Mesothelial cell of epicardium (in vitro differentiated cells): ENCODE data around the gene ARF1. TPM values are rescaled to one million over a fixed set of nuclear protein-coding genes. Genes with fewer than 3 reads are reported as not detected.

ENCODE experiments used
- DNase-seq, 2 experiments: peaks; one replicate each; pipeline ENCODE4 v3.0.0; 2021; ENCODE audit warnings: low spot score in 2 of 2; ENCODE audit not compliant: unreplicated experiment in 2 of 2
- H3K27ac Mint-ChIP-seq: 2 replicates; pipeline ENCODE4 v1.8.0; 2021; ENCODE audit warnings: mixed read lengths
- H3K27me3 Mint-ChIP-seq: 2 replicates; pipeline ENCODE4 v1.8.0; 2021; ENCODE audit warnings: low read depth, mixed read lengths
- H3K36me3 Mint-ChIP-seq: 2 replicates; pipeline ENCODE4 v1.8.0; 2021; ENCODE audit warnings: mixed read lengths
- H3K4me1 Mint-ChIP-seq: 2 replicates; pipeline ENCODE4 v1.8.0; 2021; ENCODE audit warnings: mixed read lengths
- H3K4me3 Mint-ChIP-seq: 2 replicates; pipeline ENCODE4 v1.8.0; 2021; ENCODE audit warnings: mild to moderate bottlenecking, moderate library complexity, mixed read lengths
- H3K9me3 Mint-ChIP-seq: 2 replicates; pipeline ENCODE4 v1.8.0; 2021; ENCODE audit warnings: mixed read lengths
- CTCF ChIP-seq: fragments of 200-600 bp; sonication (generic); IDR thresholded peaks from one replicate; pipeline ENCODE4 v1.5.0; 2021; ENCODE audit warnings: antibody characterized with exemption; ENCODE audit not compliant: unreplicated experiment
- total RNA-seq: library from RNA; stranded (reverse); gene quantifications from 3 replicates; pipeline ENCODE4 v1.2.1, GENCODE V29; 2021

Gene ARF1
- total RNA-seq, 1 donor from 2014 or later = 262 TPM

- Mint-ChIP-seq H3K27me3 (peaks cover 73% of the 10 kb centered on the region), H3K9me3 (peaks cover 4% of the 10 kb centered on the region), H3K36me3 (no peaks in the 10 kb centered on the region), H3K27ac (no peak overlapping the region), H3K4me1 (peaks cover 9% of the 10 kb centered on the region), H3K4me3 (peak overlapping the region; percentile 70)
- no peak for TF ChIP-seq CTCF
- no peak for DNase-seq
Observed at GRCh38 chr1:228061411-228062084, 21.0 kb upstream of the ARF1 start.

GRCh38 chr1:228062085-228062791 lies 20.3 kb upstream of the ARF1 start:
- peaks cover 73% of the 10 kb centered on the region for H3K27me3 Mint-ChIP-seq
- H3K36me3 Mint-ChIP-seq = no peaks in the 10 kb centered on the region
- H3K4me1 Mint-ChIP-seq = peaks cover 9% of the 10 kb centered on the region
- no peak for DNase-seq
- no peak overlapping the region for H3K4me3 Mint-ChIP-seq
- H3K9me3 Mint-ChIP-seq = peaks cover 3% of the 10 kb centered on the region
- no peak for TF ChIP-seq CTCF
- no peak overlapping the region for H3K27ac Mint-ChIP-seq

GRCh38 chr1:228062812-228063211 lies 19.7 kb upstream of the ARF1 start:
- no peaks in the 10 kb centered on the region for H3K36me3 Mint-ChIP-seq
- no peak for DNase-seq
- no peak for TF ChIP-seq CTCF
- H3K27ac Mint-ChIP-seq = no peak overlapping the region
- no peak overlapping the region for H3K4me3 Mint-ChIP-seq
- peaks cover 73% of the 10 kb centered on the region for H3K27me3 Mint-ChIP-seq
- peaks cover 9% of the 10 kb centered on the region for H3K4me1 Mint-ChIP-seq
- H3K9me3 Mint-ChIP-seq = no peaks in the 10 kb centered on the region

- Mint-ChIP-seq H3K9me3 (no peaks in the 10 kb centered on the region), H3K27me3 (peaks cover 71% of the 10 kb centered on the region), H3K4me3 (no peak overlapping the region), H3K4me1 (peaks cover 9% of the 10 kb centered on the region), H3K36me3 (no peaks in the 10 kb centered on the region), H3K27ac (no peak overlapping the region)
- no peak for DNase-seq
- TF ChIP-seq CTCF = no peak
Observed at GRCh38 chr1:228063251-228064191, 19.0 kb upstream of the ARF1 start.

- no peak for TF ChIP-seq CTCF
- DNase-seq = no peak
- H3K27ac Mint-ChIP-seq = no peak overlapping the region
- no peak overlapping the region for H3K4me3 Mint-ChIP-seq
- H3K36me3 Mint-ChIP-seq = no peaks in the 10 kb centered on the region
- H3K27me3 Mint-ChIP-seq = peaks cover 69% of the 10 kb centered on the region
- H3K4me1 Mint-ChIP-seq = peaks cover 9% of the 10 kb centered on the region
- no peaks in the 10 kb centered on the region for H3K9me3 Mint-ChIP-seq
Observed at GRCh38 chr1:228064296-228064695, 18.2 kb upstream of the ARF1 start.
